IPS-18c (cell line): ENCODE measurements around the gene GDI2.

Experiments used
- H3K4me3 ChIP-seq: 2 replicates; pipeline ENCODE4 v1.7.0; 2013; ENCODE audit warnings: low read depth, mild to moderate bottlenecking, low read length, moderate library complexity; ENCODE audit not compliant: insufficient read depth
- H3K9me3 ChIP-seq: one replicate; pipeline ENCODE4 v1.6.1; 2013; ENCODE audit warnings: mild to moderate bottlenecking, low read length, moderate library complexity; ENCODE audit not compliant: control insufficient read depth, insufficient read depth

Gene GDI2

GRCh38 chr10:5764422-5765297, 48.6 kb downstream of the GDI2 start:
- Histone ChIP-seq H3K9me3 (no peaks in the 10 kb centered on the region), H3K4me3 (no peak overlapping the region)

GRCh38 chr10:5762531-5762930, 50.7 kb downstream of the GDI2 start:
- Histone ChIP-seq H3K4me3 (no peak overlapping the region), H3K9me3 (no peaks in the 10 kb centered on the region)

DNA sequence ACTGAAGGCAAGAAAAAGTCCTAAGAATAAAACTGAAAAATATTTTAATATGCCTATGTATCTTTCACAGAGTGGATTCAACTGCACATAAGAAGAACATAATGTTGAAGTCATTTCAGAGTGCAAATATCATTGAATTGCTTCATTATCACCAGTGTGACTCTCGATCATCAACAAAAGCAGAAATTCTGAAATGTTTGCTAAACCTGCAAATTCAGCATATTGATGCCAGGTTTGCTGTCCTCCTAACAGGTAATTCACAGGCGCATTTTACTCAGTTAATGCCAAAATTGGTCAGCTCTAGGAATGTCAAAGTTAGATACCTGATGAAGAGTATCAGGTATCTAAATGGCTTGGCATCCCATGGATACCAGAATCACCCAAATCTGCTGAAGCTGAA, 52.0 kb downstream of the GDI2 start:
- H3K4me3 ChIP-seq: no peak overlapping the region

DNA sequence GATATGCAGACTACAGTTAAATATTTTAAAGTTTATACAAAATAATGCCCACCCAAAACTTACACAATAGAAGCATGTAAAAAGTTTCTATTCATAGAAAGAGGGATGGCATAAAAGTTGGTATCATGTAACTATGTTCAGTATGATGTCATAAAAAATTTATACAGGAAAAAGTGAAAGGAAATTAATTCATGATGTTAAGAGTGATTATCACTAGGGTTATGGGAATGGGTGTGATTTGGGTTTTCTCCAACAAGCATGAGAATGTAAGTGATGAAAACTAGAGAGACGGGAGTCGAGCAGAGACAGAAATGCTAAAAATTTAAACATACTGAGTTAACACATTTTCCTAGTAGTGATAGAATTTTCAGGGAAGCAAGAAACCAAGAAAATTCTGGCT, 52.7 kb downstream of the GDI2 start:
- H3K9me3 ChIP-seq: no peaks in the 10 kb centered on the region
- H3K4me3 ChIP-seq: no peak overlapping the region

More for the DNA sequence above, 52.0 kb downstream of the GDI2 start:
- H3K9me3 ChIP-seq: no peaks in the 10 kb centered on the region

DNA sequence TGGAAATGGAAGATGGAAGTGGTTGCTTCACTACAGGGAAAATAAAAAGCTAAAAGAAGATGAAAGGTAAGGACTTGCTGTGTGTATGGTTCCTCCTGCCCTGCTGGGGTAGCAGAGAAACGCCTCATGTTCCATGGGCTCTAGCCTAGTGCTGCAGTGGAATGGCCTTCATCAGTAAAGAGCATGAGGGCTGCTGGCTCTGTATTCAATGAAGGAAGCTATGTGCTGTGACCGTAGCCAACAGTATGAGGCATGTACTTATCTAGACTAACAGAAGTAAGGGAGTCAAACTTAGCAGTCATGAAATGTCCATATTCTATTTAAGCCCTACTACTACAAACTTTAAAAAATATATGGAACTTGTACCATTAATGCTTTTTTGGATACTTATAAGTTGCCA, 54.3 kb downstream of the GDI2 start:
- Histone ChIP-seq H3K9me3 (no peaks in the 10 kb centered on the region), H3K4me3 (no peak overlapping the region)

DNA sequence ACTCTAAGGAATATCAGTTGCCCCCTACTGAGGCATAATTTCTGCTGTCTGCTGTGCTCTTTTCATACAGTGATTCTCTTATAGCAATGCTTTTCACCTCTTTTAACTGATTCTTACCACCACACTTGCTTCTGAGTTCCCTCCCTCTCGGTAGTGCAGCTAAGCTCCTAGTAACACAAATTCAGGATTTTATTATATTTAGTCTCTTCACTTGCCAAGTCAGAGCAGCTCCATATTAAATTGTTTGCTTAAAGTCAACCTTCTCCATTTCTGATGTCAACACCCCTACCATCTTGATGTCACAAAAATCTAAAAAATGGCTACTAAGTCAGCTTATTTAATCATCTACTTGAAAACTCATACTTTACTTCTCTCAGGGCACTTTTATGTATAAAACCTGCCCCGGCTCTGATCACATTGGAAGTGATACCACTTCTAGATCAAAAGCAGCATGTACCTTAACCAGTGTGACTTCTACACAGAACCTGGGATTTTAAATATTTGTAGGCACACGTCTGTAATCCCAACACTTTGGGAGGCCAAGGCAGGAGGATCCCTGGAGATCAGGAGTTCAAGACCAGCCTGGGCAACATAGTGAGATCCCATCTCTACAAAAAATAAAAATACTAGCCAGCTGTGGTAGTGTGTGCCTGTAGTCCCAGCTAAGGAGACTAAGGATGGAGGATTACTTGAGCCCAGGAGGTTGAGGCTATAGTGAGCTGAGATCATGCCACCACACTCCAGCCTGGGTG, 55.3 kb downstream of the GDI2 start:
- no peaks in the 10 kb centered on the region for H3K9me3 ChIP-seq
- no peak overlapping the region for H3K4me3 ChIP-seq

DNA sequence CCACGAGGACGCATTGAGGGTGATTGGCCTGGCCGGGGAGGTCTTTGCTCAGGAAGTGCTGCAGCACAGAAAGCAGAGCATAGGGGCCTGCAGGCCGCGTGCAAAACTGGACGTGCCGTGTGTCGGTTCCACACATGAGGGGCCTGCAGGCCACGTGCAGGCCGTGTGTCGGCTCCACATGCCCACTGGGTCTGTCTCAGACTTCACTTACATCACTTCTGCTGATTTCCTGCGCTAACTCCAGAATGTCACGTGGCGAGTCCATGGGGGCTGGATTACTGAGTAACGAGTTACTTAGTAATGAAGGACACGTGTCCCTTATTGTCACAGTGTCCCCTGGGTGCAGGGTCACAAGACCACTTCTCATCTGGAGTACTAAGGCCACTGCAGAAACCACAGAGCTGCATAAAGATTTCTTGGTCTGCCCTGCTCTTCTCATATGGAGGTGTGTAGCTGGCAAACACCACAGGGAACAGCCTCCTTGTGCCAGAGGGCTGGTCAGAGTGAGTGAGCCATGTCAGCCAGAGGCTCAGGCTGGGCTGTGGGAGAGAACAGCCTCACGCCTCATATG, 60.8 kb downstream of the GDI2 start:
- Histone ChIP-seq H3K4me3 (no peak overlapping the region), H3K9me3 (peaks cover 2% of the 10 kb centered on the region)

GRCh38 chr10:5751601-5752253, 61.5 kb downstream of the GDI2 start:
- Histone ChIP-seq H3K4me3 (no peak overlapping the region), H3K9me3 (peaks cover 2% of the 10 kb centered on the region)

DNA sequence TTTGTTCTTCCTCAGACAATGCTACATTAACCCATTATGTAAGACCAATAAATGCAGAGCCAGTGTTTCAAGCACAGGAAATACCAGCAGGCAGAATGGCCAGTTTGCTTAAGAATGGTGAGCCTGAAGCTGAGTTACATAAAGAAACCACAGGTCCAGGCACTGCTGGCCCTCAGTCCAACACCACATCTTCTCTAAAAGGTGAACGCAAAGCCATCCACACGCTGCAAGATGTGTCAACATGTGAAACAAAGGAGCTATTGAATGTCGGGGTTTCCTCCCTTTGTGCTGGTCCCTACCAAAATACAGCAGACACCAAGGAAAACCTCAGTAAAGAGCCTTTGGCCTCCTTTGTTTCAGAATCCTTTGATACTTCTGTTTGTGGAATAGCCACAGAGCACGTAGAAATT, 64.8 kb downstream of the GDI2 start:
- H3K9me3 ChIP-seq: peaks cover 2% of the 10 kb centered on the region
- no peak overlapping the region for H3K4me3 ChIP-seq

DNA sequence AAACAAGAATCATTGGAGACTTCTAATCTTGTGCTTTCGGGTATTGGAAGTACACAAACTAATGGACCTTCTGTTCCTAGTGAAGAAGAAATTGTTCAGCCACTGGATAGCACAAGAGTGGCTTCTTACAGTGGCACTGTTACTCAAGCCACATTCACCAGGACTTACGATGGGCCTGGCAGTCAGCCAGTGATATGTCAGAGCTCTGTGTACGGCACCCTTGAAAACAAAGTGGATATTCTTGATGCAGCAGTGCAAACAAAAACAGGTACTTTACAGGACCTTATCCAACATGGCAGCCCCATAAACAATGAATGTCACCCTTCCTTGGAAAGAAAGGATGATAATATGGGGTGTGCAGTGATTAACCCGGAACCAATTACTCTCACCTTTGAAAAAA, 67.0 kb downstream of the GDI2 start:
- peaks cover 2% of the 10 kb centered on the region for H3K9me3 ChIP-seq
- H3K4me3 ChIP-seq: no peak overlapping the region

- Histone ChIP-seq H3K4me3 (no peak overlapping the region), H3K9me3 (peaks cover 2% of the 10 kb centered on the region)
Observed at GRCh38 chr10:5744849-5745248, 68.4 kb downstream of the GDI2 start.

- Histone ChIP-seq H3K4me3 (no peak overlapping the region), H3K9me3 (peaks cover 2% of the 10 kb centered on the region)
Observed at GRCh38 chr10:5743736-5744135, 69.5 kb downstream of the GDI2 start.

GRCh38 chr10:5742116-5742515, 71.1 kb downstream of the GDI2 start:
- no peak overlapping the region for H3K4me3 ChIP-seq
- no peaks in the 10 kb centered on the region for H3K9me3 ChIP-seq

DNA sequence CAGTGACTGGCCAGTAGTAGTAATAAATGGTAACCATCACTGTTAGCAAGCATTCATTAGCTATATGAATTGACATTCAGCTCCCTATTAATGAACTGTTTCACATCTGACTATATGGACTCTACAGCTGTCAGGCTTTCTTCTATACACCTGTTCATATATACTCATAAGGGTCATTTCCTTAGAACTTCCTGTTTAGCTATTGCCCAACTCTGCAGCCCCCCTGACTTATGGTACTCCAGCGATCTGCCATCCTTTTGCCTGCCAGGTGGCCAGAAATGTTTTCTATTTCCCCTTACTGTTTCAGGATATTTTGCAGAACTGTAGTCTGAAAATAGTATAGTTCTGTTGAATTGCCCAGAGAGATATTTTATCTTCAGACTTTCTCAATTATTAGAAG, 72.0 kb downstream of the GDI2 start:
- no peaks in the 10 kb centered on the region for H3K9me3 ChIP-seq
- H3K4me3 ChIP-seq: no peak overlapping the region

DNA sequence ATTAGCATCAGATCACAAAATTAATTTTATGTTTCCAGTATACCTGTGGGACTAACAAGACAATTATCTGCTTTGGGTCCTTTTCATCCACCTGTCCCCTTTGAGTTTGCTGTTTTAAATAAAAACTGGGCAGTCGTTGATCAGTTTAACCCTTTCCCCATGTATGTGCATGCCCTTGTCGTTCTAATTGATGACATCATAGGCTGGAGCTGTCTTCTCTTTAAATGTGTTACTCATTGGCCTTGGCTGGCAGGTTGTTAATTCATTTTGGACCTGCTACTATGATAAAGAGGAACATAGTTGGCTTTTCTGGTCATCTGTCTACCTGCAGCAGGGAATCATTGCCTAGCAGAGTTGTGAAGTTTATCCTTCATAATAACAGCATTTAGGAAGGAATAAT, 74.8 kb downstream of the GDI2 start:
- Histone ChIP-seq H3K4me3 (no peak overlapping the region), H3K9me3 (no peaks in the 10 kb centered on the region)

DNA sequence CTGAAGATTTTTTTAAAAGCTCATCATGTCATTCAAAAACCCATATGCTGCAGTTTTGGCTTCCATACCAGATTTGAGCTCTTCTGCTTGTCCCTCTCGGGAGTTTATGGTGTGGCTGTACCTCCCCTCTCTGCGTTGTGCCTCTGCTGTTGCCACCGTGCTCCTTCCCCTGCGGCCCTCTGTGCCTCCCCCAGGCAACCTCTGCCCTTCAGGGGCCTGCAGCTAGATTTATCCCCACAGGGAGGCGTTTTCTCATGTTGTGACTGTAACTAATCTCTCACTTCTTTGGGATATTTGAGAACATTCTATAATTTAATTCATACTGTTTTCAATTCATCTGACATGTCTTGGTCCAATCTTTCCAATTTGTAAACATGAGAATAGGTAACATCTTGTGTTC, 75.9 kb downstream of the GDI2 start:
- no peaks in the 10 kb centered on the region for H3K9me3 ChIP-seq
- H3K4me3 ChIP-seq: no peak overlapping the region

- no peak overlapping the region for H3K4me3 ChIP-seq
Observed at GRCh38 chr10:5736591-5736990, 76.6 kb downstream of the GDI2 start.

GRCh38 chr10:5735119-5735518, 78.1 kb downstream of the GDI2 start:
- no peaks in the 10 kb centered on the region for H3K9me3 ChIP-seq
- no peak overlapping the region for H3K4me3 ChIP-seq

More at GRCh38 chr10:5736591-5736990, 76.6 kb downstream of the GDI2 start:
- H3K9me3 ChIP-seq: no peaks in the 10 kb centered on the region
